SU-DHL-6 (cell line): Measurements from ENCODE around the gene SMPDL3A.

Experiments
- H2AFZ ChIP-seq: fragments of 200-600 bp; sonication (generic); 2 replicates; pipeline ENCODE4 v1.6.1; 2014; ENCODE audit warnings: low read depth, mild to moderate bottlenecking, moderate library complexity, mixed read lengths, antibody characterized with exemption, low read length; ENCODE audit not compliant: severe bottlenecking
- H3F3A ChIP-seq: fragments of 200-600 bp; shearing (Covaris generic); 2 replicates; pipeline ENCODE4 v1.6.0; 2016; ENCODE audit warnings: antibody characterized with exemption, mild to moderate bottlenecking; ENCODE audit not compliant: insufficient read depth
- H3K27ac ChIP-seq: fragments of 200-600 bp; sonication (generic); 2 replicates; pipeline ENCODE4 v1.5.1; 2016; ENCODE audit warnings: low read depth, mild to moderate bottlenecking, low read length, moderate library complexity, mixed read lengths
- H3K27me3 ChIP-seq: fragments of 200-600 bp; sonication (generic), shearing (Covaris generic); 2 replicates; pipeline ENCODE4 v1.6.0; 2014; ENCODE audit warnings: mild to moderate bottlenecking, low read length
- H3K36me3 ChIP-seq: fragments of 200-600 bp; sonication (generic); 2 replicates; pipeline ENCODE4 v1.6.1; 2014; ENCODE audit warnings: mild to moderate bottlenecking, low read length, mixed read lengths
- H3K4me2 ChIP-seq: fragments of 300-600, 200-600 bp; shearing (Covaris generic), sonication (generic); 2 replicates; pipeline ENCODE4 v1.6.0; 2014; ENCODE audit warnings: low read length, low read depth, mild to moderate bottlenecking; ENCODE audit not compliant: poor library complexity, severe bottlenecking
- H3K4me3 ChIP-seq: fragments of 200-600 bp; sonication (generic); 2 replicates; pipeline ENCODE4 v1.5.1; 2014; ENCODE audit warnings: antibody characterized with exemption, low read length, mild to moderate bottlenecking, mixed read lengths; ENCODE audit not compliant: insufficient read depth, poor library complexity, severe bottlenecking
- H3K79me2 ChIP-seq: fragments of 200-600 bp; sonication (generic); 2 replicates; pipeline ENCODE4 v1.6.1; 2014; ENCODE audit warnings: mild to moderate bottlenecking, low read length, moderate library complexity; ENCODE audit not compliant: insufficient read depth
- H3K9ac ChIP-seq: fragments of 200-600 bp; sonication (generic); 2 replicates; pipeline ENCODE4 v1.7.0; 2014; ENCODE audit warnings: mild to moderate bottlenecking, low read length
- H3K9me2 ChIP-seq: fragments of 200-600 bp; sonication (generic); replicated peaks from 2 replicates; pipeline ENCODE4 v1.6.1; 2014; ENCODE audit warnings: low read length; ENCODE audit not compliant: insufficient read depth
- H3K9me3 ChIP-seq: fragments of 200-600 bp; sonication (generic); 2 replicates; pipeline ENCODE4 v1.6.1; 2014; ENCODE audit warnings: low read length, mixed read lengths; ENCODE audit not compliant: insufficient read depth
- H4K20me1 ChIP-seq: fragments of 200-600 bp; sonication (generic); 2 replicates; pipeline ENCODE4 v1.6.1; 2014; ENCODE audit warnings: low read depth, mild to moderate bottlenecking, antibody characterized with exemption, low read length, moderate library complexity, mixed read lengths
- EZH2phosphoT487 ChIP-seq: fragments of 200-600 bp; sonication (generic), shearing (Covaris generic); conservative IDR thresholded peaks from 2 replicates; pipeline ENCODE4 v1.6.1; 2018; ENCODE audit warnings: mild to moderate bottlenecking, antibody characterized with exemption, low read length, moderate library complexity, mixed read lengths
- TF ChIP-seq, protein P1 (sequence below): fragments of 200-600 bp; sonication (generic); IDR thresholded peaks from one replicate; pipeline ENCODE4 v1.5.1; 2017; ENCODE audit warnings: antibody characterized with exemption, mild to moderate bottlenecking, low read length, moderate library complexity; ENCODE audit not compliant: insufficient read depth, poor library complexity, severe bottlenecking

SMPDL3A gene

GRCh38 chr6:122778985-122779661 lies 9.9 kb upstream of the SMPDL3A start:
- H3K9ac ChIP-seq = no peak overlapping the region
- H3K79me2 ChIP-seq = no peaks in the 10 kb centered on the region
- H3K4me2 ChIP-seq = no peak overlapping the region
- H3K27me3 ChIP-seq = no peaks in the 10 kb centered on the region
- H3K4me3 ChIP-seq = no peak overlapping the region
- H3K27ac ChIP-seq = no peak overlapping the region
- TF ChIP-seq, protein P1, sequence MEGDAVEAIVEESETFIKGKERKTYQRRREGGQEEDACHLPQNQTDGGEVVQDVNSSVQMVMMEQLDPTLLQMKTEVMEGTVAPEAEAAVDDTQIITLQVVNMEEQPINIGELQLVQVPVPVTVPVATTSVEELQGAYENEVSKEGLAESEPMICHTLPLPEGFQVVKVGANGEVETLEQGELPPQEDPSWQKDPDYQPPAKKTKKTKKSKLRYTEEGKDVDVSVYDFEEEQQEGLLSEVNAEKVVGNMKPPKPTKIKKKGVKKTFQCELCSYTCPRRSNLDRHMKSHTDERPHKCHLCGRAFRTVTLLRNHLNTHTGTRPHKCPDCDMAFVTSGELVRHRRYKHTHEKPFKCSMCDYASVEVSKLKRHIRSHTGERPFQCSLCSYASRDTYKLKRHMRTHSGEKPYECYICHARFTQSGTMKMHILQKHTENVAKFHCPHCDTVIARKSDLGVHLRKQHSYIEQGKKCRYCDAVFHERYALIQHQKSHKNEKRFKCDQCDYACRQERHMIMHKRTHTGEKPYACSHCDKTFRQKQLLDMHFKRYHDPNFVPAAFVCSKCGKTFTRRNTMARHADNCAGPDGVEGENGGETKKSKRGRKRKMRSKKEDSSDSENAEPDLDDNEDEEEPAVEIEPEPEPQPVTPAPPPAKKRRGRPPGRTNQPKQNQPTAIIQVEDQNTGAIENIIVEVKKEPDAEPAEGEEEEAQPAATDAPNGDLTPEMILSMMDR = no peak
- TF ChIP-seq EZH2phosphoT487 = no peak
- H3K9me2 ChIP-seq = no peaks in the 10 kb centered on the region
- no peaks in the 10 kb centered on the region for H3K9me3 ChIP-seq
- H2AFZ ChIP-seq = no peak overlapping the region
- H4K20me1 ChIP-seq = no peaks in the 10 kb centered on the region
- H3K36me3 ChIP-seq = no peaks in the 10 kb centered on the region
- H3F3A ChIP-seq = no peaks in the 10 kb centered on the region

- Histone ChIP-seq H3K4me2 (no peak within 1 kb of the TSS), H4K20me1 (no peaks in the 10 kb centered on the region), H3K36me3 (no peaks in the 10 kb centered on the region), H3K79me2 (no peaks in the 10 kb centered on the region), H3F3A (no peaks in the 10 kb centered on the region), H3K9me3 (no peaks in the 10 kb centered on the region), H3K9ac (no peak within 1 kb of the TSS), H3K27ac (no peak within 1 kb of the TSS), H3K27me3 (no peaks in the 10 kb centered on the region), H3K4me3 (no peak within 1 kb of the TSS), H2AFZ (no peak within 1 kb of the TSS), H3K9me2 (no peaks in the 10 kb centered on the region)
- no peak for TF ChIP-seq EZH2phosphoT487
- TF ChIP-seq, protein P1 = no peak
Observed at GRCh38 chr6:122779667-122780066, 9.4 kb upstream of the SMPDL3A start, which contains the start of gene FABP7. Gene FABP7 (plus strand): TSS chr6:122779716. CDS start chr6:122779795, 79 bp downstream.

- TF ChIP-seq, protein P1 = no peak
- TF ChIP-seq EZH2phosphoT487 = no peak
- H2AFZ ChIP-seq = no peak overlapping the region
- H3K36me3 ChIP-seq = no peaks in the 10 kb centered on the region
- H3K4me2 ChIP-seq = no peak overlapping the region
- H3K9me2 ChIP-seq = no peaks in the 10 kb centered on the region
- no peaks in the 10 kb centered on the region for H3K27me3 ChIP-seq
- no peak overlapping the region for H3K27ac ChIP-seq
- H3K4me3 ChIP-seq = no peak overlapping the region
- H4K20me1 ChIP-seq = no peaks in the 10 kb centered on the region
- H3K9ac ChIP-seq = no peak overlapping the region
- H3K79me2 ChIP-seq = no peaks in the 10 kb centered on the region
- H3F3A ChIP-seq = no peaks in the 10 kb centered on the region
- no peaks in the 10 kb centered on the region for H3K9me3 ChIP-seq
Observed at GRCh38 chr6:122780114-122780513, 8.9 kb upstream of the SMPDL3A start.
